HepG2 (cell line): ENCODE data around the gene PLA1A. TPM values are rescaled to one million over a fixed set of nuclear protein-coding genes. Genes with fewer than 3 reads are reported as not detected.

Experiments
- ATAC-seq: fragments of 200-7000 bp; cut with Tn5 transposase; 3 replicates; pipeline ENCODE4 v1.9.1; 2020; ENCODE audit warnings: mild to moderate bottlenecking, moderate library complexity
- BruUV-seq: library from RNA; stranded (reverse); fragments of 400-500 nt; replicated peaks from 2 replicates; lab custom pipeline; 2021; lab: Mats Ljungman, UMichigan
- CTCF ChIA-PET: fragments of 300-600 bp; formaldehyde crosslinking; extraction: SDS; loops from one replicate; lab custom pipeline; 2021; ENCODE audit warnings: low total read pairs, inconsistent platforms, low intra/inter-chr PET ratio; lab: Yijun Ruan, JAX
- POLR2A ChIA-PET: fragments of 350-600 bp; sonication (Branson Sonifier 250); formaldehyde crosslinking; loops from one replicate; lab custom pipeline; 2020; ENCODE audit warnings: antibody characterized with exemption, inconsistent platforms; lab: Yijun Ruan, JAX
- DNase-seq: peaks from one replicate; pipeline ENCODE4 v3.0.0-alpha.2; 2015; ENCODE audit warnings: low spot score
- FAIRE-seq: peaks from 3 replicates; lab custom pipeline; 2011; peaks lifted over from hg19 to GRCh38; lab: Jason Lieb, UNC
- H2AFZ ChIP-seq: one replicate; pipeline ENCODE4 v1.6.1; 2011; ENCODE audit warnings: low read length, inconsistent platforms
- H3K27ac ChIP-seq: fragments of 300-600 bp; 3 replicates; pipeline ENCODE4 v1.8.0; 2011; ENCODE audit warnings: mixed run types, mild to moderate bottlenecking, mixed read lengths, low read length, inconsistent platforms; ENCODE audit not compliant: insufficient read depth; ENCODE audit errors: extremely low read length
- H3K27me3 ChIP-seq, 2 experiments: fragments of 200-600 bp in 1 of 2; 2 replicates in 1 of 2; 3 replicates in 1 of 2; pipeline versions ENCODE4 v1.6.0 to v1.8.0; 2011; ENCODE audit warnings: low read length in 2 of 2, mild to moderate bottlenecking in 2 of 2, moderate library complexity in 2 of 2, inconsistent platforms in 1 of 2; ENCODE audit not compliant: insufficient read depth in 2 of 2, control insufficient read depth in 1 of 2
- H3K36me3 ChIP-seq, 2 experiments: fragments of 200-600 bp in 1 of 2; replicated peaks in 1 of 2; 2 replicates in 1 of 2; 3 replicates in 1 of 2; pipeline versions ENCODE4 v1.5.1 to v1.8.0; 2011; ENCODE audit warnings: low read length in 2 of 2, inconsistent platforms in 1 of 2; ENCODE audit not compliant: insufficient read depth in 2 of 2, control insufficient read depth in 1 of 2
- H3K4me1 ChIP-seq: 2 replicates; pipeline ENCODE4 v1.5.1; 2012; ENCODE audit warnings: low read length, inconsistent platforms; ENCODE audit not compliant: insufficient read depth
- H3K4me2 ChIP-seq: 2 replicates; pipeline ENCODE4 v1.6.0; 2011; ENCODE audit warnings: low read depth, low read length, inconsistent platforms
- H3K4me3 ChIP-seq, 3 experiments: fragments of 200-600 bp in 1 of 3; sonication (generic), shearing (Covaris generic) in 1 of 3; replicated peaks in 1 of 3; 2 replicates each; pipeline ENCODE4 v1.5.1; 2011 to 2016; ENCODE audit warnings: low read length in 3 of 3, inconsistent platforms in 2 of 3, low read depth in 2 of 3, mild to moderate bottlenecking in 2 of 3, control low read depth in 1 of 3, mixed read lengths in 1 of 3; ENCODE audit not compliant: insufficient read depth in 1 of 3
- H3K79me2 ChIP-seq: one replicate; pipeline ENCODE4 v1.6.1; 2011; ENCODE audit warnings: low read length, inconsistent platforms; ENCODE audit not compliant: insufficient read depth
- H3K9ac ChIP-seq: 2 replicates; pipeline ENCODE4 v1.6.0; 2011; ENCODE audit warnings: mild to moderate bottlenecking, low read depth, low read length, inconsistent platforms; ENCODE audit not compliant: insufficient read depth
- H3K9me3 ChIP-seq: 2 replicates; pipeline ENCODE4 v1.5.1; 2012; ENCODE audit warnings: mild to moderate bottlenecking, low read length
- H4K20me1 ChIP-seq: 2 replicates; pipeline ENCODE4 v1.6.0; 2011; ENCODE audit warnings: inconsistent platforms, mild to moderate bottlenecking, low read length, moderate library complexity; ENCODE audit not compliant: insufficient read depth
- ARNT2 ChIP-seq: sonication (generic); formaldehyde crosslinking; IDR thresholded peaks from 2 replicates; pipeline ENCODE4 v1.8.0; 2022; ENCODE audit warnings: mild to moderate bottlenecking, low read depth, missing genetic modification reagents, moderate library complexity
- ATF2 ChIP-seq: sonication (generic); formaldehyde crosslinking; IDR thresholded peaks from 2 replicates; pipeline ENCODE4 v1.4.0; 2020; ENCODE audit warnings: missing genetic modification reagents
- BORCS8-MEF2B ChIP-seq: sonication (generic); formaldehyde crosslinking; IDR thresholded peaks from 2 replicates; pipeline ENCODE4 v1.8.0; 2022; ENCODE audit warnings: mild to moderate bottlenecking, missing genetic modification reagents
- KAT7 ChIP-seq: IDR thresholded peaks from 2 replicates; pipeline ENCODE4 v1.6.1; 2018; ENCODE audit warnings: borderline replicate concordance, missing compliant biosample characterization
- RELA ChIP-seq: sonication (generic); formaldehyde crosslinking; IDR thresholded peaks from 2 replicates; pipeline ENCODE4 v1.4.0; 2020; ENCODE audit warnings: missing genetic modification reagents
- SRSF9 ChIP-seq: fragments of 200-400 bp; formaldehyde crosslinking; IDR thresholded peaks from 2 replicates; pipeline ENCODE4 v1.6.1; 2018; ENCODE audit warnings: borderline replicate concordance, mild to moderate bottlenecking, low read depth, low read length; ENCODE audit not compliant: insufficient read depth, poor library complexity, severe bottlenecking
- U2AF1 ChIP-seq: fragments of 200-400 bp; formaldehyde crosslinking; optimal IDR thresholded peaks from 2 replicates; pipeline ENCODE3; 2017; ENCODE audit warnings: mild to moderate bottlenecking, low read depth, low read length
- ZBTB3 ChIP-seq: sonication (generic); formaldehyde crosslinking; IDR thresholded peaks from 2 replicates; pipeline ENCODE4 v1.4.0; 2020; ENCODE audit warnings: low read depth, mild to moderate bottlenecking, moderate library complexity, missing genetic modification reagents, borderline replicate concordance
- ZNF17 ChIP-seq: sonication (generic); formaldehyde crosslinking; IDR thresholded peaks from 2 replicates; pipeline ENCODE4 v1.5.0; 2020; ENCODE audit warnings: mild to moderate bottlenecking, missing genetic modification reagents
- ZNF441 ChIP-seq: sonication (generic); formaldehyde crosslinking; IDR thresholded peaks from 2 replicates; pipeline ENCODE4 v1.7.0; 2021; ENCODE audit warnings: missing genetic modification reagents, borderline replicate concordance
- ZNF574 ChIP-seq: sonication (generic); formaldehyde crosslinking; IDR thresholded peaks from 2 replicates; pipeline ENCODE4 v1.4.0; 2020; ENCODE audit warnings: missing genetic modification reagents
- WGBS: methylation state at CpG from one replicate; pipeline ENCODE4 v1.1.6; 2017; ENCODE audit warnings: low lambda C conversion rate; 5-methylcytosine and 5-hydroxymethylcytosine counted together
- in situ Hi-C: cut with HindIII; loops from 2 replicates; pipeline ENCODE4 v1.10.0; 2017; ENCODE audit warnings: low pct_unique_long_range_greater_than_20kb; ENCODE audit not compliant: extremely low pct_ligation_motif_present
- intact Hi-C: fragments of 100-400 bp; cut with micrococcal nuclease; formaldehyde crosslinking; loops from one replicate; pipeline ENCODE4 v1.10.0; 2022; ENCODE audit not compliant: unreplicated experiment
- polyA plus RNA-seq, 8 experiments: library from polyadenylated mRNA; depleted of rRNA in 3 of 8; stranded (reverse) in 7 of 8; unstranded in 1 of 8; fragments of >200 nt; fragmentation: Illumina TruSeq in 4 of 8; extraction: Trizol in 4 of 8; gene quantifications; 2 replicates each; pipeline versions ENCODE4 v1.2.1 to v1.2.3, GENCODE V29; 2011 to 2016; ENCODE audit warnings: low read depth in 4 of 8, missing spikeins in 1 of 8, mixed read lengths in 1 of 8; ENCODE audit not compliant: insufficient read depth in 1 of 8
- total RNA-seq, 5 experiments: library from RNA; depleted of rRNA; stranded (reverse); fragments of >200 nt; fragmentation: Illumina TruSeq; extraction: Trizol; gene quantifications; 2 replicates each; pipeline ENCODE4 v1.2.3, GENCODE V29; 2016; ENCODE audit warnings: low read depth in 1 of 5
- TF ChIP-seq, protein P1 (sequence below): sonication (generic); formaldehyde crosslinking; IDR thresholded peaks from 2 replicates; pipeline ENCODE4 v1.8.0; 2022; ENCODE audit warnings: mild to moderate bottlenecking, missing genetic modification reagents; ENCODE audit not compliant: insufficient replicate concordance
- TF ChIP-seq, protein P2 (sequence below): sonication (generic); formaldehyde crosslinking; IDR thresholded peaks from 2 replicates; pipeline ENCODE4 v1.4.0; 2020; ENCODE audit warnings: missing genetic modification reagents, mild to moderate bottlenecking, borderline replicate concordance

Gene PLA1A
- total and polyA plus RNA-seq, 2 of the 13 experiments (the other 11 are each of a cell fraction or from before 2014, with no cell fraction given): 0.11 to 0.18 TPM

GRCh38 chr3:119676020-119676419, 78.3 kb downstream of the PLA1A start:
- H3K4me3 ChIP-seq: peak overlapping the region; percentile 69 to 96 (median 77); a peak in 5 of 6 replicates
- ChIA-PET CTCF (no interaction called here), POLR2A (interaction anchor here (1.0 to 1.6 kb wide), 3 partner anchors 32 to 436 kb away, joined by 3 read pairs; partner anchors contain the start of gene GSK3B)
- H3K4me2 ChIP-seq: peak overlapping the region; percentile 90
- 81% methylated on average over 1 of the region's 1 CpG for WGBS
- H2AFZ ChIP-seq: peak overlapping the region; percentile 47
- no peaks in the 10 kb centered on the region; a peak in 1 of 5 replicates for H3K27me3 ChIP-seq
- ATAC-seq: no peak
- H4K20me1 ChIP-seq: no peaks in the 10 kb centered on the region
- peak overlapping the region; percentile 71; the same call in 1 of the 2 replicates for H3K9ac ChIP-seq
- no TSS peak for BruUV-seq
- H3K4me1 ChIP-seq: peaks cover 16% of the 10 kb centered on the region
- no peak for TF ChIP-seq ZNF574 (CRISPR knock-in tag)
- TF ChIP-seq KAT7 (CRISPR knock-in tag): no peak
- TF ChIP-seq RELA: no peak
- TF ChIP-seq ZBTB3 (CRISPR knock-in tag): no peak
- no peak for TF ChIP-seq ZNF17 (CRISPR knock-in tag)
- no peak for TF ChIP-seq ARNT2 (CRISPR knock-in tag)
- TF ChIP-seq BORCS8-MEF2B (CRISPR knock-in tag): no peak
- no peak for TF ChIP-seq ATF2 (CRISPR knock-in tag)
- TF ChIP-seq, protein P1, sequence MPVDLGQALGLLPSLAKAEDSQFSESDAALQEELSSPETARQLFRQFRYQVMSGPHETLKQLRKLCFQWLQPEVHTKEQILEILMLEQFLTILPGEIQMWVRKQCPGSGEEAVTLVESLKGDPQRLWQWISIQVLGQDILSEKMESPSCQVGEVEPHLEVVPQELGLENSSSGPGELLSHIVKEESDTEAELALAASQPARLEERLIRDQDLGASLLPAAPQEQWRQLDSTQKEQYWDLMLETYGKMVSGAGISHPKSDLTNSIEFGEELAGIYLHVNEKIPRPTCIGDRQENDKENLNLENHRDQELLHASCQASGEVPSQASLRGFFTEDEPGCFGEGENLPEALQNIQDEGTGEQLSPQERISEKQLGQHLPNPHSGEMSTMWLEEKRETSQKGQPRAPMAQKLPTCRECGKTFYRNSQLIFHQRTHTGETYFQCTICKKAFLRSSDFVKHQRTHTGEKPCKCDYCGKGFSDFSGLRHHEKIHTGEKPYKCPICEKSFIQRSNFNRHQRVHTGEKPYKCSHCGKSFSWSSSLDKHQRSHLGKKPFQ (CRISPR knock-in tag): no peak
- no peak for TF ChIP-seq ZNF441 (CRISPR knock-in tag)
- TF ChIP-seq U2AF1: no peak
- TF ChIP-seq, protein P2, sequence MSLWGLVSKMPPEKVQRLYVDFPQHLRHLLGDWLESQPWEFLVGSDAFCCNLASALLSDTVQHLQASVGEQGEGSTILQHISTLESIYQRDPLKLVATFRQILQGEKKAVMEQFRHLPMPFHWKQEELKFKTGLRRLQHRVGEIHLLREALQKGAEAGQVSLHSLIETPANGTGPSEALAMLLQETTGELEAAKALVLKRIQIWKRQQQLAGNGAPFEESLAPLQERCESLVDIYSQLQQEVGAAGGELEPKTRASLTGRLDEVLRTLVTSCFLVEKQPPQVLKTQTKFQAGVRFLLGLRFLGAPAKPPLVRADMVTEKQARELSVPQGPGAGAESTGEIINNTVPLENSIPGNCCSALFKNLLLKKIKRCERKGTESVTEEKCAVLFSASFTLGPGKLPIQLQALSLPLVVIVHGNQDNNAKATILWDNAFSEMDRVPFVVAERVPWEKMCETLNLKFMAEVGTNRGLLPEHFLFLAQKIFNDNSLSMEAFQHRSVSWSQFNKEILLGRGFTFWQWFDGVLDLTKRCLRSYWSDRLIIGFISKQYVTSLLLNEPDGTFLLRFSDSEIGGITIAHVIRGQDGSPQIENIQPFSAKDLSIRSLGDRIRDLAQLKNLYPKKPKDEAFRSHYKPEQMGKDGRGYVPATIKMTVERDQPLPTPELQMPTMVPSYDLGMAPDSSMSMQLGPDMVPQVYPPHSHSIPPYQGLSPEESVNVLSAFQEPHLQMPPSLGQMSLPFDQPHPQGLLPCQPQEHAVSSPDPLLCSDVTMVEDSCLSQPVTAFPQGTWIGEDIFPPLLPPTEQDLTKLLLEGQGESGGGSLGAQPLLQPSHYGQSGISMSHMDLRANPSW (CRISPR knock-in tag): no peak
- no peak for TF ChIP-seq SRSF9
- H3K27ac ChIP-seq: no peak overlapping the region
- H3K9me3 ChIP-seq: no peaks in the 10 kb centered on the region
- in situ Hi-C loops (loop anchor here (25.0 kb wide), 3 partner anchors 264 to 789 kb away; partner anchors contain the start of gene TEX55), intact Hi-C loops (no loop called here)
- FAIRE-seq: no peak
- H3K36me3 ChIP-seq: peaks cover 4 to 27% of the 10 kb centered on the region in 2 experiments; a peak in 4 of 5 replicates
- no peak for DNase-seq
- H3K79me2 ChIP-seq: peaks cover 4% of the 10 kb centered on the region
